SH-SY5Y (cell line): ENCODE results near the gene RAF1.

Experiments used
- GATA2 ChIP-seq: IDR thresholded peaks from 2 replicates; pipeline ENCODE4 v1.6.1; 2011; ENCODE audit warnings: mild to moderate bottlenecking, low read depth, low read length
- GATA3 ChIP-seq: IDR thresholded peaks from 2 replicates; pipeline ENCODE4 v1.6.1; 2011; ENCODE audit warnings: low read depth, mild to moderate bottlenecking, low read length, moderate library complexity

Gene RAF1

DNA sequence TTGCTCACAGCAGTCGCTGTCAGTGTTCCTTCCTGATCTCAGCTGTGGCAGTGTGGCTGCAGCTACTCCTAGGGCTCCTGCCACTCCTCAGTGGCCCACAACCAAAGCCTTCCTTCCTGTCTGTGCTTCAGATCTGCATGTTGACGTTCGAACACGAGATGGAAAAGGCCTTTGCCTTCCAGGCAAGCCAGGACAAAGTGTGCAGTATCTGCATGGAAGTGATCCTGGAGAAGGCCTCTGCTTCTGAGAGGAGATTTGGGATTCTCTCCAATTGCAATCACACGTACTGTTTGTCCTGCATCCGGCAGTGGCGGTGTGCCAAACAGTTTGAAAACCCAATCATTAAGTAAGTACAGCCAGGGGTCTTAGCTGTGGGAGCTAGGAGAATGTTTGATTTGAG, 89.3 kb downstream of the RAF1 start:
- TF ChIP-seq GATA2 (no peak), GATA3 (no peak)

DNA sequence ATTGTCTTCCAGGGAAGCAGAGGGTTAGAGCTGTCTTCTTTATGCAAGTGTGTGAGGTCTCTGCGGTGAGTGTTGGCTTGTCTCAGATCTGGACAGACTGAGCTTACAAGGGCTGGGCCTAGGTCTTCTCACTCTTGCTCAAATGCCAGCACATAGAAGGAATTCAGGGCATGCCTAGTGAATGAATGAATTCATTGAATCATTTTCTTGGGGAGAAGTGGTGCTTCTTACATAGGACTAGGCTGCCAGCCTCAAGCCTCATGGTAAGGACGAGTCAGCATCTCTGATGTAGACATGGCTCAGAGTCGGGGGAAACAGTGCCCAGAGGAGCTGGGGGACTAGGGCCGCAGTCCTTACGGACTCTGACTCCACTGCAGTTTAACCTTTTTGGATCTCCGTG, 89.8 kb downstream of the RAF1 start:
- TF ChIP-seq GATA3 (no peak), GATA2 (no peak)

DNA sequence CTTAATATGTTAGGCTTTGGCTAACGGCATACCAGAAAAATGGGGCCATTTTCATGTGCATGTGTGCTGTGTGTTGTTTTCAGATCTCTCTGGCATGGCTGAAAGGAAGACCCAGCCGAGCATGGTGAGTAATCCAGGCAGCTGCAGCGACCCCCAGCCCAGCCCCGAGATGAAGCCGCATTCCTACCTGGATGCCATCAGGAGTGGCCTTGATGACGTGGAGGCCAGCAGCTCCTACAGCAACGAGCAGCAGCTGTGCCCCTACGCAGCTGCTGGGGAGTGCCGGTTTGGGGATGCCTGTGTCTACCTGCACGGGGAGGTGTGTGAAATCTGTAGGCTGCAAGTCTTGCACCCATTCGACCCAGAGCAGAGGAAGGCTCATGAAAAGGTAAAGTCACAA, 91.9 kb downstream of the RAF1 start:
- TF ChIP-seq GATA3 (no peak), GATA2 (no peak)

DNA sequence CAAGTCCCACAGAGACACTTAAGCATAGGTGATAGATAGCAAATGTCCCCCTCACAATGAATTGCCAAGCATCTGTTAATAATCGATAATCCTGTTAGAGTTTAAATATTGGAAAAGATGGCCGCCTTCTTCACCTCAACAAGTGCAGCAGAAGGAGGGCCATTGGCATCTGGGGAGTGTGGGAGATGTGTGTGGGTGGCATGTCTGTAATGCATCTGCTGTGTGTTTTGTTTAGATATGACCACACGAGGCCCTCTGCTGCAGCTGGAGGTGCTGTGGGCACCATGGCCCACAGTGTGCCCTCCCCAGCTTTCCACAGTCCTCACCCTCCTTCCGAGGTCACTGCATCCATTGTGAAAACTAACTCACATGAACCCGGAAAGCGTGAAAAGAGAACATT, 94.1 kb downstream of the RAF1 start:
- TF ChIP-seq GATA2: no peak
- no peak for TF ChIP-seq GATA3

DNA sequence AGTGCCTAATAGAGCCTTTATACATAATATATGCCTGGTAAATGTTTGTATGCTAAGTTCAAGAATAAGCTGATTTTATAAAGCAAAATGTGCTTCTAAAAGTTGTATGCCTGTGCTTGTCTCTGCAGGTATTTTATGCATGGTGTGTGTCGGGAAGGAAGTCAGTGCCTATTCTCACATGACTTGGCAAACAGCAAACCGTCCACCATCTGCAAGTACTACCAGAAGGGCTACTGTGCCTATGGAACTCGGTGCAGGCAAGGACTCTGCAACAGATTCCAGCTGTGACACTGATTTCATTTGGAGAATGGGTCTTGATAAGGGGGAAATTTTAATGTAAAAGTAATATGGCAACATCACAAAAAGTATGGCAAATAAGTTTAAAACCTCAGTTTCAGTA, 95.2 kb downstream of the RAF1 start:
- TF ChIP-seq GATA3 (no peak), GATA2 (no peak)

DNA sequence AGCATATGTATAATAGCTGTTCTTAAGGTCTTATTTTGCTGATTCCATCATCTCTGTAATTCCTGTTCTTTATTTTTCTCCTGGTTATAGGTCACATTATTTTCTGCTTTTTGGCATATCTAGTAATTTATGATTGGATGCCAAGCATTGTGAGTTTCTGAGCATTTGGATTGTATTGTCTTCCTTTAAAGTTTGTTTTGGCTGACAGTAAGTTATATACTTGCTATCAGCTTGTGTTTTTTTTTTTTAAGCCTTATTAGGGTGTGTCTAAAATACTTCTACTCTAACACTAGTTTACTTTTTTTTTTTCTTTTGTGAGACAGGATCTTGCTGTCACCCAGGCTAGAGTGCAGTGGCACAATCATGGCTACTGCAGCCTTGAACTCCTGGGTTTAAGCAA, 96.9 kb downstream of the RAF1 start:
- TF ChIP-seq GATA2 (no peak), GATA3 (no peak)

DNA sequence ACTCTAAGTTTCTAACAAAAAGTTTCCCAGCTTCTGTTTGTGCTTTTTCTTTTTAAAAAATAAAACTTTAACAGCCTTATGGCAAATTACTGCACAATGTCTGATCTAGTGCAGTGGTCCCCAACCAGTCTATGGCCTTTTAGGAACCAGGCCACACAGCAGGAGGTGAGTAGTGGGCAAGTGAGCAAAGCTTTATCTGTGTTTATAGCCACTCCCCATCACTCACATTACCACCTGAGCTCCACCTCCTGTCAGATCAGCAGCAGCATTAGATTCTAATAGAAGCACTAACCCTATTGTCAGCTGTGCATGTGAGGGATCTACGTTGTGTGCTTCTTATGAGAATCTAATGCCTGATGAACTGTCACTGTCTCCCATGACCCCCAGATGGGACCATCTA, 101.5 kb downstream of the RAF1 start:
- no peak for TF ChIP-seq GATA2
- TF ChIP-seq GATA3: no peak

DNA sequence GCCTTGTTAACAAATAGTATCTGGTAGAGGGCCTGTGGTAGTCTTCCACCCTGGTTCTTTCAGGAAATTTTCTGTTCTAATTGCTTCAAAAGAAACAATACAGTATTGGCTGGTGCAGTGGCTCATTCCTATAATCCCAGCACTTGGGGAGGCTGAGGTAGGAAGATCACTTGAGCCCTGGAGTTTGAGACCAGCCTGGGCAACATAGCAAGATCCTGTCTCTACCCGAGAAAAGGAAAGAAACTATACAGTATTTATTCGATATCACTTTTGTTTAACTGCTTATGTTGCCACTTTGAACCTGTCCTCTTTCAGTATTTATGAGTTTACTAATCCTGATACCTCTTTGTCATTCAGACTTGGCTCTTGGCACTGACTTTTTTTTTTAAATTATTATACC, 102.5 kb downstream of the RAF1 start:
- TF ChIP-seq GATA3 (no peak), GATA2 (no peak)

DNA sequence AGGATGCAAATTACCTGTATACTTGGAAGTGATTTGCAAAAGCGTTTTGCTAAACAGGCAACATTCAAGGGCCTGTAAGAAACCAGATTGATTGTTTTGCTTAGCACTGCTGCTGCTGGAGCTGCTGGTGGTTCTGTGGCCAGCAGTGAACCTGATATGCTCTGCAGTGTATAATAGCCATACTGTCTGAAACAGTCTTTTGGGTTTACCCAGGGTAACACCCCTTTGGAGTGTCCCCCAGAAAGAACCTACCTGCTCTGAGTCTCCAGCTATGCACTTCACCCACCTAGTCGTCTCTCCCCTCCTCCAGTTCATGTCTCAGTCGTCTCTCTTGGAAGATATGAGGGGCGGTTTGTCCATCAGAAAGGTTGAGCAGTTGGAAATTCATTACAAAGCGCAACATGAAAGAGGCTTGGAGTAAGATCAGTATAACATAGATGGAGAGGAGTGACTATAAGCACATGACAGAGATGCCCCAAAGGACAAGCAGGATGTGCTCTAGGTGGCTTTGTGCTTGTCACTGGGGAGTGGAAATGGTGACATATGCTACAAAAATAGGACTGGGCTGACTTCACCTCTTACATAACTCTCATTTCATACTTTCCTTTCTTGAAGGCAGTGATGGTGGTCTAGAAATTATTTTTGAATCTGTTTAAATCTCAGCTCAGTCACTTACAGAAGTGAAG, 103.3 kb downstream of the RAF1 start:
- TF ChIP-seq GATA3 (no peak), GATA2 (no peak)

DNA sequence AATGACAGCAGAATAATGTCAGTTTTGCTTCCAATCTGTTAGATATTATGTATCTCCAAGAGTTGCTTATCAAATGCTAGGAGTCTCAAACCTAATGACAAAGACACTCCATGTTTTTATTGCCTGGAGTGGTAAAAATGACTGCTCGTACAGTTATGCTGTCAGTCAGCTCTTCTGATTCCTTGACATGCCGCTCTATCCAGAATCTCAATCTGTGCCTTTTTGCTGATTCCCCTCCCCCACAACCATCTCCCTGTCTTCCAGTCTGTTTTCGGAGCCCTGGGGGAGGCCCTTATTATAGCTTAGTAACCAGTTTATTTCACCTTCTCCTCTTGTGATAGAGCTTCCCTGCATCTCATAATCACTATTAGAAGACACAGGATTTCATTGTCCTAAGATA, 104.4 kb downstream of the RAF1 start:
- TF ChIP-seq GATA2: no peak

DNA sequence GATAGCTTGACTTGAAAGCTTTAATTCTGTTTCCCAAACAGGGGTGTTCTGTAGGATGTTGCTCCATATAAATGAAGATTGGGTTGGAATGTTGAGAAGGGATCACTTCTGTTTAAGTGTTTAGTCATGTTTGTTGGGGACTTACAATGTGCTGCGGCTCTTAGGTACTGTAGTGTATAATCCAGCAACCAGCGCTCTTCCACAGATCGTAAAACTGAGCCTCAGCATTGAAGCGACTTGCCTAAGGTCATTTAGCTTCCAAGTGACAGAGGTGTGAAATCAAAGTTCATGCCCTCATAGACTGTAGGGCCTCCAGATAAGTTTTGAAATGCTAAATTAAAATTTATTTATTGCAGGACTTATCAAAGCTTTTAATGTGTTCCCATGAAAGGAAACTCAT, 105.2 kb downstream of the RAF1 start:
- no peak for TF ChIP-seq GATA2
- TF ChIP-seq GATA3: no peak

DNA sequence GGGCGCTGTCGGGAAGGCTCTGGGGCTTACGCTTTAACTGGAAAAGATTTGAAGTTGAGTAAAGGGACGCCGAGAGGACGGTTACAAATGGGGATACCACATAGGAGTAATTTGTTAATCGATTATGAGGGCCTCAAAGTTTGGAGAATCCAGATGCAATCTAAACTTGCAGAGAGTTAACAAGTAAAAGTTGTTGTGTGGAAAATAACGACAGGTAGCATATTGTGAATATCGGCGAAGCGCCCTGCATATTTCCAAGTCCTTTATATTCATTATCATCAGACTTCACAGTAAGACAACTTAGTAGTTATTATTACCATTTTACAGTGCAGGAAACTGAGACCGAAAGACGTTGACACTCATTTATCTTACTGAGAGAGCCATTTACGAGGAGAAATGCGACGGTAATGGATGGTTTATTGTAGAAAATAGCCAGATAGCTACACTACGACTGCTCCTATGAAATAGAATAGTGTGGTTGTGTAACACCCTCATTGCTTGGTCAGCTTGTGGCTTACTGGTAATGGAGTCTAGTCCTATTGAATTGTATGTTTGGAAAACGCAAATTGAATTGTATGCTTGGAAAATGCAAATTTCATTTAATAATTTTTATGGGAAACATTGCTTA, 106.3 kb downstream of the RAF1 start:
- no peak for TF ChIP-seq GATA3
- TF ChIP-seq GATA2: no peak

DNA sequence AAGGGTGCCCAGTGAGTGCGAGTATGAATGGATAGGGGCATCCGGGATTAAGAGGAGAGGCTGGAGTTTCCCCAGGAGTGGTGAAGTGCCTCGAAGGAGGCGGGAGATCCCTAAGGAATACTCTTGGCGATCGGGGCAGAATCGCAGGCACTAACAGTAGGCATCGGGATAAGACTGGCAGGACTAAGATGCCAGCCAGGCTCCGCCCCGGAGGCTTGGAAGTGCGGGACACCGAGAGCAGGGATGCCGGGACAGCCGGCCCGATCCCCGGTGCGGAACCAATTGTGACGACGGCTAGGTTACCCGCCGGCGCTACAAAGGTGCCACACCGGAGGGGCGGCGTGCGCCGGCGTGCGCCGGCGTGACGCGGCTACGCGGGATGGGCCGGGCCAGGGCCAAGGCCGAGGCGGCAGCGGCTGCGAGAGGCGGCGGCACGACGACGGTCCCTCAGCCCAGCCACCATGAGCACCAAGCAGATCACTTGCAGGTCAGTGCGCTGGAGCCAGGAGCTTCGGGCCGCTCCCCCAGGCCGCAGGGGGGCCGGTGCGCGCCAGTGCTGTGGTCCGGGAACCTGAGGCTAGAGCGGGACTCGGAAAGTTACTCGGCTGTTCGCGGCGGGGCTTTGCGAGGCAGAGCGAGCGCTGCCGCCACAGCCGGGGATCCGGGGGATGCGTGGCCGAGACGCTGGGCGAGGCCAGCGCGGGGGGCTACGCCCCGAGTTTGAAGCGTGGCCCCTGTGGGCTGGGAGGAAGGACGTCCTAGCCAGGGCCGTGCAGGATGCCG, 107.0 kb downstream of the RAF1 start, which contains the start of gene MKRN2:
TSS of gene MKRN2 (plus strand) at position 398 of the 783 bp plus-strand sequence. CDS start at position 462, 64 bp downstream.
- TF ChIP-seq GATA2: peak; percentile 24; the same call in 1 of the 2 replicates
- no peak for TF ChIP-seq GATA3

DNA sequence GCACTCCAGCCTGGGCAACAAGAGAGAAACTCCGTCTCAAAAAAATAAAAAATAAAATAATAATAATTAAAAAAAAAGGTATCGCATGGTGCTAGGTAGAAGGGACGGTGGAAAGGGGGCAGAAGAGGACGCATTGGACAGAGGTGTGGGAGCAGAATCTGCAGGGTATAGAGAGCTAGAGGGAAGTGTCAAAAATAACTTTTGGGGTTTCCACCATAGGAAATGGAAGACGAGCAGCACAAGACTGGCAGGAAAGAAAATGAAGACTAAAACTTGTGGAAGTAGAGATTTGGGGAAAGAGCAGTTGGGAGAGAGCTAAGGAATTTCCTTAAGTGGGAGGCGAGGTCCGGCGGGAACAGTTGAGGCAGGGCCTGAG, 107.6 kb downstream of the RAF1 start:
- TF ChIP-seq GATA3 (no peak), GATA2 (no peak)

DNA sequence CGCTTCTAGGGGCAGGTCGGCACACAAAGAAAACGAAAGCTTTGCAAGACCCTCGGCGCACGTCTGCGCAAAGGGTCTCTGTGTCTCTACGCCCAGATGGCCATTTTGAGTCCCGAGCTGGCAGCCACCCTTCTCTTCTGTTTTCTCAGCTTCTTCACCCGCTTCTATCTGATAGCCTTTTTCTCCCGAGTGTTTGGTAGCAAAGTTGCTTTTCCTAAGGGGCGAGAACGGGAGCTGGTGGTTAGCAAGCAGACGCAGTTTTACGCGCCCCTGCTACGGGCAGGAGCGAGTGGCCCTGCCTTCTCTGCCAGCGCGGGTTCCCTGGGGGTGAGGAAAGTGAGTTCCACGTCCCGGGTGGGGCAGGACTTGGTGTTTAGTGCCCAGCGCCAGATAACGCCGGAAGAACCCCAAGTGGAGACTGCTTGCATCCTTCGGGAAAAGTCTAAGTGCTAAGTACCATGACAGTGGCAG, 110.0 kb downstream of the RAF1 start:
- TF ChIP-seq GATA2: no peak
- no peak for TF ChIP-seq GATA3
